Fibroblast of upper back skin (primary cell): ENCODE results near the gene OSBPL6.
"Not testable (repeated sequence)": the region's sequence is repeated elsewhere in the genome, so short reads cannot be mapped to it uniquely, and the experiment has no call there.

ENCODE experiments used
- DNase-seq: peaks from one replicate; pipeline ENCODE4 v3.0.0-alpha.2; 2013

Gene OSBPL6

DNA sequence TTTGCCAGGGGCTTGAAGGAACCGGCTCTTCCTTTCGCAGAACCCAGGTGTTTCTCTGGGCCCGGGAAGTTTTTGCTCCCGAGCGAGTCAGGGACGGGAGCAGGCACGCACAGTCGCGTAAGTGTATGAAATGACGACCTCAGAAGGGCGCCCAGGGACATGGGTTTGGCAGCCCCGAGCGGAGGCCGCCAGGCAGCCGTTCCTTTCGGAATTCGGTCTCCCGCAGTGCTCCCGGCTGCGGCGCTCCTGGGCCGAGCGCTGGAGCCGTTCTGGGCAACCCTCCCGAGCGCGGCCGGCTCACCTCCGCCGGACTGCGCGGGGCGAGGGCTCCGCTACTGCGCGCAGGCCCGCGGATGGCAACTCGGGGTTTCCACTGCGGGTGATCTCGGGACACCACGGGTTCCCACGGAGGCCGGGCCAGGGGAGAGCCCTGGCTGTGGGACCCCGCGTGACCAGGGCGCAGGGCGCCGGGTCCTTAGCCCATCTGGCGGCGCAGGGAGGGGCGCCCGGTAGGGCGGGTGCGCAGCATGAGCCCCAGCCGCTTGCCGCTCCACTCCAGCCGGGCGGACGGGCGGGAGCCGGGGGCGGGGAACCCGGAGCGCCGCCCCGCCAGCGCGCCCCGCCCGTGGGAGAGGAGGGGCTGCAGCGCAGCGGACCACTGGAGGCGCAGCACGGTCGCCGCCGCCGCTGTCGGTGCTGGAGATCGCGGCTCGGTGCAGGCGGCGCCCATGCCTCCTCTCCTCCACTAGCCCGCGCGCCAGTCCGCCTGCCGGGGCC is at the start of gene OSBPL6:
OSBPL6 (plus strand) TSS at position 690 of the 777 bp plus-strand sequence. CDS start 111,673 bp downstream, outside the sequence.
- peak; percentile 84 for DNase-seq

DNA sequence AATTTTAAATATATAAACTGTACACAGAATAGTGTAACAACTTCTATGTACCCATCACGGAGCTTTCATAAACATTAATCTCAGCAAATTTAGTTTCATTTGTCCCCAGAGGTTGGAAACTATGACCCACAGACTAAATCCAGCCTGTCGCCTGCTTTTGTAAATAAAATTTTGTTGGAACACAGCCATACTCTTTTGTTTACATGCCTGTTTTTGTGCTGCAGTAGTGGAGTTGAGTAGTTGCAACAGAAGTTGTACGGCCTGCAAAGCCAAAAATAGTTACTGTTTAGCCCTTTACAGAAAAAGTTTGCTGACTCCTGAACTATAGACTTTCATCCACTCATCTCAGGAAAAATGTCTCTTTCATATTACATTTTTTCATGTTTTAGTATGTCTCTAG is 42.3 kb upstream of the OSBPL6 start:
- DNase-seq: no peak

DNA sequence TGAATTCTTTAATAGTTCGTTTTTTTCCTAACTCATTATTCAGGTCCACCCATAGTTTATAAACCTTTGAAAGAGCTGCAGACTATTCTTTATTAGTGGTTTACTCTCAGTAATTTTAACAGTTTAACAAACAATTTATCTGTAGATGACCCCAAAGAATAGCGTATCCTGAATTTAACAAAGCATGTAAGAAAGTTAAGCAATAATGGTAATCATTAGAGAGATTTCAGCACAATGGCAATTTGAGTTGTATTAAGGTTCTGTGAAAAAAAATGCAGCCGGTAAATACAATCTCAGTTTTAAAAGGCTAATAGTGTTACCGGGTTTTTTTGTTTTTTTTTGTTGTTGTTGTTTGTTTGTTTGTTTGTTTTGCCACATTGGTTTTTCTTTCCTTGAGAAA is 41.8 kb upstream of the OSBPL6 start:
- DNase-seq: no peak

DNA sequence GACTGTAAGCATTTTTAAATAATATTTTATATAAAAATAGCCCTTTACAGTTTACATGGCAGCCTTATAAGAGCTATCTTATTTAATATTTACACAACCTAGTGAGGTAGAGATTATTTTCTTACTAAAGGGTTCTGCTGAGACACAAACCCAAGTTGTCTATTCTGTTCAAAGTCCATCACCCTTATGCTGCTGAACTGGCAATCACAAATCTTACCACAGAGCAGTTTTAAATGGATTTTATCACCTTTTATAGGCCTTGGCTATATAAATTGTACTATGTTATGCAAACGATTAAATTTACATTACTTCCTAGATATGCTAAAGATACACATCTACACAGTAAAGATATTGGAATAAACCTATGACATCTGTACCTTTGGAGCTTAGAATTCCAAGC is 41.3 kb upstream of the OSBPL6 start:
- DNase-seq: no peak

DNA sequence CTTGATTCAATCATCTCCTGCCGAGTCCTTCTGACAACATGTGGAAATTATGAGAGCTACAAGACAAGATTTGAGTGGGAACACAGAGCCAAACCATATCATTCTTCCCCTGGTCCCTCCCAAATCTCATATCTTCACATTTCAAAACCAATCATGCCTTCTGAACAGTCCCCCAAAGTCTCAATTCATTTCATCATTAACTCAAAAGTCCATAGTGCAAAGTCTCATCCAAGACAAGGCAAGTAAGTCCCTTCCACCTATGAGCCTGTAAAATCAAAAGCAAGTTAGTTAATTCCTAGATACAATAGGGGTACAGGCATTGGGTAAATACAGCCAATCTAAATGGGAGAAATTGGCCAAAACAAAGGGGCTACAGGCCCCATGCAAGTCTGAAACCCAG is 40.4 kb upstream of the OSBPL6 start:
- not testable (repeated sequence) for DNase-seq

DNA sequence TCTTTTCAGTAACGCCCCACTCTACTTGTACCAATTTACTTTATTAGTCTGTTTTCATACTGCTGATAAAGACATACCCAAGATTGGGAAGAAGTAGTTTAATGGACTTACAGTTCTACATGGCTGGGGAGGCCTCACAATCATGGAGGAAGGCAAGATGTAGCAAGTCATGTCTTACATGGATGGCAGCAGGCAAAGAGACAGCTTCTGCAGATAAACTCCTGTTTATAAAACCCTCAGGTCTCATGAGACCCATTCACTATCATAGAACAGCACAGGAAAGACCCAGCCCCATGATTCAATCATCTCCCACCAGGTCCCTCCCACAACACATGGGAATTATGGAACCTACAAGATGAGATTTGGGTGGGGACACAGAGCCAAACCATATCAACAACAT is 38.8 kb upstream of the OSBPL6 start:
- no peak for DNase-seq

DNA sequence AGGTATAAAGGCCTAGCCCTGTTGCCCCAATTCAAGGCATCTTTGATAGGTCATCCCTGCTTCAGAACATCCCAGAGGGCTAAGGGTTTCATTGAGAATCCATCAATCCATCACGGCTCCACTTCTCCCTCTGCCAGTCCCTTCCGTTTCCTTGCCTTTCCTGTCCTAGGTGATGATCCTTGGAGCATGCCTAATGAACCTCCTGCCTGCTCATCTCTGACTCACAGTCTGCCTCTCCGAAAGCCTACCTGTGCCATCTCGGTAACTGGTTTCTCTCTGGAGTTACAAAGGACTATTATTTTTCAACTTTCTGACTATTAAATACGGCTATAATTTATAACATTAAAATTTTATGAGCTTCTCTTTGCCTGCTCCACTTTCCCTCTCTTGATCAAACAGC is 36.7 kb upstream of the OSBPL6 start:
- DNase-seq: no peak

DNA sequence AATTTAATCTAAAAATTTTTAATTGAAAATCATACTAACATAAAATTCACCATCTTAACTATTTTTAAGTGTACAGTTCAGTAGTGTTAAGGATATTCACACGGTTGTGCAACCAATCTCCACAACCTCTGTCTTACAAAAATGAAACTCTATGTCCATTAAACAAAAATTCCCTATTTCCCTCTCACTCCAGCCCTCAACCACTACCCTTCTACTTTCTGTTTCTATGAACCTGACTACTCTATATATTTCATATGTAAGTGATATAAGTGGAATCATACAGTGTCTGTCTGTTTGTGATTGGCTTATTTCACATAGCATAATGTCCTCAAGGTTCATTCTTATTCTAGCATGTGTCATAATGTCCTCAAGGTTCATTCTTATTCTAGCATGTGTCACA is 34.3 kb upstream of the OSBPL6 start:
- DNase-seq: no peak

DNA sequence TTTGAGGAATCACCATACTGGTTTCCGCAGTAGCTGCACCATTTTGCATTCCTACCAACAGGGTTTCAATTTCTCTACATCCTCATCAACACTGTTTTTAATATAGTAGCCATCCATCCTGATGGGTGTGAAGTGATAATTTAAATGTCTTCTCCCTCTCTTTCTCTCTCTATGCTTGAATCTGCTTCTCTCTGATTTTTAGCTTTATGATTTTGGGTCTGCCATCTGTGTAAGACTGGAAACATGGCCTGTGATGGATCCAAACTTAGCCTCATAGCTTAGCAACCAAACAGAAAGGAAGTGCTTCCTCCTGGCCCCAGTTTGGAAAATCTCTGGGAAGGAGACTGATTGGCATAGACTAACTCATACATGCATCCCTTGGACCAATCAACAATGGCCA is 33.7 kb upstream of the OSBPL6 start:
- DNase-seq: no peak

DNA sequence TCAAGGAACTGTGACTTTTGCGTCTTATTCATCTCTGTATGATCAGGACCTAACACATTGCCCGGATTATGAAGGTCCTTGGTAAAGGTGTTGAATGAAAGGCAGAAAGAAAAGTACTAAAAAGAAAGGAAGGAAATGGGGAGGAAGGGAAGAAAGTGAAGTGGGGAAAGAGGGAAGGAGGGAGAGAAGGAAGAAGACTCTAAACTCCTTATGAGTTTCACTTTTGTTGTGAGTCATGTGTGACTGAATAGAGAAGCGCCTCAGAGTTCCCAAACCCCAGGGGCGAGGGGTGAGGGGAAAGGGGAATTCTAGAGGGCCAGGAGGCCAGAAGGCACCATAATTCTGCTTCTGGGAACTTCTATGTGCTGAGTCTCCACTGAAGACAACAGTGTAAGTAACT is 30.9 kb upstream of the OSBPL6 start:
- no peak for DNase-seq

DNA sequence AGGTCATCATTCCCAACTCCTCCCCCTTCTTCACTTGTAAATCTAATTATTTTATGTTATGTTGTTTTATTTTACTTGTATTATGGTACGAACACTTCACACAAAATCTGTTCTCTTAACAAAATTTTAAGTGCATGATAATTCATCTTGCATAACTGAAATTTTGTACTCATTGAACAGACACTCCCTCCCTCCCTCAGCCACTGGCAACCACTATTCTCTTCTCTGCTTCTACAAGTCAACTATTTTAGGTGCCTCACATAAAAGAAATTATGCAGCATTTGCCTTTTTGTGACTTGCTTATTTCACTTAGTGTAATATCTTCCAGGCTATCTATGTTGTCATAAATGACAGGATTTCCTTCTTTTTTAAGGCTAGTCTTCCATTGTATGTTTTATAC is 30.4 kb upstream of the OSBPL6 start:
- no peak for DNase-seq

DNA sequence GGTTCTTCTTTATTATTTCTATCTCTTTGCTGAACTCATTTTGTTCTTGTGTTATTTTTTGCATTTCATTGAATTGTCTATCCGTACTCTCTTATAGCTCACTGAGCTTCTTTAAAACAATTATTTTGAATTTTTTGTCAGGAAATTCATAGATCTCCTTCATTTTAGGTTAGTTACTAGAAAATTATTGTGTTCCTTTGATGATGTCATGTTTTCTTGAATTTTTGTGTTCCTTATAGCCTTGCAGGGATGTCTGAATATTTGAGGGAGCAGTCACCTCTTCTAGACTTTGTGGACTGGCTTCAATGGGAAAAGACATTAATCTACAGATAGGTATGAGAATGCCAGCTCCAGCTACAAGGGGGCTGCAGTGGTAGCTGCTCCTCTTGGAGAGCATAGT is 20.7 kb upstream of the OSBPL6 start:
- peak; percentile 46 for DNase-seq

DNA sequence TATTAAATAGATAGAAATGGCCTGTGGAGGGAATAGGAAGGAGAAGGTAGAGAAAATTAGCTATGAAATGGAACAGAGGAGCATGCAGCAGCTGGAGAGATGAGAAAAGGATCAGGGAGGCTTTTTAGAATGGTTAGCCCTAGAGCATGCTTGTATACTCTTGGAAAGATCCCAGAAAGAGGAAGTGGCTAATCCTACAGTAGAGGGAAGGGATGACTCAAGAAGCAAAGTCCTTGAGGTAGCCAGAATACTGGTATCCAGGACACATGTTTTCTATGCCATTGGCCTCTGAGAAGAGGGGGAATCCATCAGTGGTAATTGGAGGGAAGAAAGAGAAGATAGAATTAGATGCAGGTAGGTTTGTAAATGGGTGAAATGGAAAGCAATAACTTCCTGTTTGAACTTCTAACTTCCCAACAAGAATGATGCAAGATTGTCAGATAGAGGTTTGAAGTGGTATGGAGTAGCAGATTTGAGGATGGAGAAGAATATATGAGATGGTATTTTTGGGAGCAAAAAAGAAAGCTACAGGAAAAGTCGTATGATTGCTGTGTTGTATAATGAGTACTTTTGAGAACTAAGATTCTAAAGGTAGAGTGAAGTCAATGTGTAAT is 17.1 kb upstream of the OSBPL6 start:
- DNase-seq: peak; percentile 70

DNA sequence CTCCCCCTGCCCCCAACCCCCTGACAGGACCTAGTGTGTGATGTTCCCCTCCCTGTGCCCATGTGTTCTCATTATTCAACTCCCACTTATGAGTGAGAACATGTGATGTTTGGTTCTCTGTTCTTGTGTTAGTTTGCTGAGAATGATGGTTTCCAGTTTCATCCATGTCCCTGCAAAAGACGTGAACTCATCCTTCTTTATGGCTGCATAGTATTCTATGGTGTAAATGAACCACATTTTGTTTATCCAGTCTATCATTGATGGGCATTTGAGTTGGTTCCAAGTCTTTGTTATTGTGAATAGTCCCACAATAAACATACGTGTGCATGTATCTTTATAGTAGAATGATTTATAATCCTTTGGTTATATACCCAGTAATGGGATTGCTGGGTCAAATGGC is 13.7 kb upstream of the OSBPL6 start:
- not testable (repeated sequence) for DNase-seq

DNA sequence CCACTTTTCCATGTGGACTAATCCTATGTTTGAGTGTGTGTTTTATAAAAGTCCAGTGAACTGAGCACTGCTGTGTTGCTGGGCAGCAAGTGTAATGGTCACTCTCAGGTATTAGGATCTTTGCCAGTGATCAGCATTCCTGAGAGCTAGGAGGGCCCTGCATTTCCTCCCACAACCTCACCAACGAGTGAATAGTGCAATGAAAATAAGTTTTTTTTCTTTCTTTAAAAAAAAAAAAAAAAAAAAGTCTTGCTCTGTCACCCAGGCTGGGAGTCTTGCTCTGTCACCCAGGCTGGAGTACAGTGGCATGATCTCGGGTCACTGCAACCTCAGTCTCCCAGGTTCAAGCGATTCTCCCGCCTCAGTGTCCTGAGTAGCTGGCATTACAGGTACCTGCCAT is 6.5 kb upstream of the OSBPL6 start:
- DNase-seq: no peak

DNA sequence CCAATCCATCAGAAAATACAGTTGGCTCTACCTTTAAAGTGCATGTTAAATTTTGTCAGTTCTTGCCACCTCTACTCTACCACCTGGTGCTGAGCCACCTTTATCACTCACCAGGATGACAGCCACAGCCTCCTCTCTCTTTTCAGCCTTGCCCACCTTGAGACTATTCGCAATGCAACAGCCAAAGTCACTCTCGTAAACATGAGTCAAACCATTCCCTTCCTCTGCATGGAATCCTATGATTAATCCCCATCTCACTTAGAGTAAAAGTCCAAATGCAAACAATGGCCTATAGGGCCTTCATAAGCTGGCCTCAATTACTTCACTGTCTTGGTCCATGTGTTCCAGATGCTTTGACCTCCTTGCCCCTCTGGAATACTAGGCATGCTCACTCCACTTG is 5.8 kb upstream of the OSBPL6 start:
- DNase-seq: no peak

DNA sequence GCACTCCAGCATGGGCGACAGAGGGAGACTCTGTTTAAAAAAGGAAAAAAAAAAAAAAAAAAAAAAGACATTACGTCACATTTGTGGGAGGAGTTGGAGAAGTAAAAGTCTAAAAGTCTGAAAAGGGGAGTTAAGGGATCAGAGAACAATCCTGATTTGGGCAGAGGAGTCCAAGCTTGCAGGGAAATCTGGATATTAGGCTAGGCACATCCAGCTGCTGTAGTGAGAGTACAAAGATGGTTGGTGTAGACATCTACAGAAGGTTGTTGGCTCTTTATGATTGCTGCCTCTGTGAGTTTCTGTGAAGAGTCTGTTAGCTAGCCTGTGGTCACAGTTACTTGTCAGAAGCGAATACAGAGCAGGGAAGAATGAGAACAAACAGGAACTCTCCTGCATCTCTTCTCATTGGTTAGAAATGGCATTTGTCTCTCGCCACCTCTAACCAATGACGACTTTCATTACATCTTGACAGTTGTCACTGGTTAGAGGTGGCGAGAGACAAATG is 3.3 kb upstream of the OSBPL6 start:
- DNase-seq: no peak

DNA sequence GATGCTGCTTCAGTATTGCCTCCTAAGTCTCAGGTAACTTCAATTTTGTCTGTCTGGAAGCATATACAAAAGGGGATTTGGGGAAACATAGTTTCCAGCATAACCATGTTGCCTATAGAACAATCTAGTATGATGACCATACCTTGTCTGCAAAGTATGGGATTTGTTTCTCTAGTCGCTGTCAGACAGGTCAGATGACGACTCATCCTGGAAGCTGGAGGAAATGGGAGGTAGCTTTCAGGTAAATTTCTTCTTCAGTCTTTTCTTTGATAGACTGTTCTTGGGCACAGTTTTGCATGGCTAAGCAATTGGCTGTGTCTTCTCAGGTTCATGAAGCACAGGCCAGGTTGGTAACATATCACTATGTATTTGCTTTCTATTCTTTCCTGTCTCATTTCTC is 2.8 kb upstream of the OSBPL6 start:
- DNase-seq: no peak

DNA sequence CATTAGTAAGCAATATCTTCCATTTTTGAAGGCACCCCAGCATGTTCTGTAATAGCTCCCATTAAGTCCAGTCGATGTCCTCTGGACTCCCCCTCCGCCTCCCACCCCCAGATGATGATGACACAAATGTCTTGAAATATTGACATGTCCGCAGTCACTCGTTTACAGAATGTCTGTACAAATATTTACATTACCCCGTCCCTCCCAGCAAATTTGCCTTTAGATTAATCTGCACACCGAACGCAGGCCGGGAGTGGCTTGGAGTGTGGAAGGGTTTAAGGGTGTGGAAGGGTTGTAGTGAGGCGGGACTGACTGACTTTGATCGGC is 853 bp upstream of the OSBPL6 start:
- no peak for DNase-seq

DNA sequence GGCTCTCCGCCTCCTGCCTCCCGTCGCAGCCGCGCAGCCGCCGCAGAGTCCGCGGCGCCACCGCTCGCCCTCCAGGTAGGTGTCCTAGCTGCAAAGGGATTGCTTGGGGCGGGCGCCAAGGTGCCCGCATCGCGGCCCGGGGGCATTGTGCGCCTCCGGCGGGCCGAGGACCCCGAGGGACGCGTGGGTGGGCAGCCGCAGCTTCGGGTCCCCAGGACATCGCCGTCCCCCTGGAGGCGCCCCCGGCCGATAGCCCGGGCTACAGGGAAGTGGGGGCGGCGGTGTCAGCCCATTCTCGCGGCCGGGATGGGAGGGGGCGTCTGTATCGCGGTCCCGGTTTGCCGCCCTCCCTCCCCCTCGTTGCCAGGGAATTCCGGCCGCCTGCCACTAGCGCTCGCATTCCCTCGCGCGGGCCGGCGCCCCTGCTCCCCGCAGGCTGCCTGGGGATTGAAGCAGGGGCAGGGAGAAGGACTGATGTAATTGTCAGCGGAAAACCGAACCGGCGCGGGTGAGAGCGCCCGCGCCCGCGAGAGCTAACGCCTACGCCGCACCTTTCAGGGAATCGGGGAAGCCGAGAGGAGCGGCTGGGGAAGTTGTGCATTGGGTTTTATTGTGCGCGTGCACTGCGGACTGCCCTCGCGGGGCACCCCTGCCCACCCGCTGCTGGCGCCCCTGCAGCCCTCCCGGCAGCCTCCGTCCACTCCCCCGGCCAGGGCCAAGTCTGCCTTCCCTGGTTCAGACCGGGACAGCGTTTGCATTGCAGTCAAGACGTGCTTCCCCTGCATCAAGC is 483 bp downstream of the OSBPL6 start:
- peak; percentile 45 for DNase-seq

DNA sequence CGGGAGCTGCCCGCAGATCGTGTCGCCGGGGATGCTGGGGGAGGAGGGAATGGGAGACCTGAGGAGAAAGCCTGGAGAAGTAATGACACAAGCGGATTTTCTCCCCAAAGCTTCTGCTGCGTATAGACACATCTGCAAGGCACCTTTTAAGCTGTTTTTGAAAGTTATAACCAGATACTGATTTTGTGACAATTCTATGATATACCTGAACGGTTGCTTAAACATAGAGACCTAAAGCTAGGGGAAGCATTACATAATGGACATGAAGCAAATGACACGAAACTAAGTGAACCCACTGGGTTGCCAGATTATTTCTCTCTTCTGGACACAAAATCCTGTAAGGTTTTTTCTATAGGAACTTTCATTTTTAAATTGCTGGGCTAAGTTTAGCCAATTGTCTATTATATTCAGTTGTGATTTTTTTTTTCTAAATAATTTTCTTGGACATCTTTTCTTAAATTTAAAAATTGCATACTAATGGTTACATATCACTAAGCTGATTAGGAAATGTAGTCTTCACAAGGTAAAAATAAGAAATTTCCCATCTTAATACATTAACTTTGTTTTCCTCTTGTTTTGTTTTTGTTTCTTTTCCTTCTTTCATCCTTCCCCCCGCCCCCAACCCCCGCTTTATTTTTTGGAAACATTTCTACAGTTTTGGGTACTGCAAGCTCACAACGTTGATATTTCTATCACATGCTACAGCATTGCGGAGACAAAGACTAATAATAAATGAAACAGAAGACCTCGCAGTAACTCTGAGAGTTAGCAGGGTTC is 1.3 kb downstream of the OSBPL6 start:
- no peak for DNase-seq

DNA sequence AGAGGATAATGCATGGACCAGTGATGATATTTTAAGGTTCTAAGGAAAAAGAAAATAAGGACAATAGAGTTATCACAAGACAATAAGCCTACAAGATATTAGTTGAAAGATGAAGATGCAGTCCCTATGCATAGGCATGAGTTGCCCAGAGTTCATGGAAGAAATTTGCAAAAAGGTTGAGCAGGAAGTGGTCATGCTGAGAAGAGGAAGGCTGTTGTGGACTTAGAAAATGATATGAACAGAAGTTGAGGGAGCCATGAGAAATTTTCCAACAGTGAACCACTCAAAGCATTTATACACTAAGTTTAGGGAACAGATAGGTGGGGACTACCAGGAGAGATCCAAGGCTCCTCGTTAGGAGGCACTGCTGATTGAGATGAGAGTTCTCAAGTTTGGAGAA is 3.5 kb downstream of the OSBPL6 start:
- DNase-seq: no peak

DNA sequence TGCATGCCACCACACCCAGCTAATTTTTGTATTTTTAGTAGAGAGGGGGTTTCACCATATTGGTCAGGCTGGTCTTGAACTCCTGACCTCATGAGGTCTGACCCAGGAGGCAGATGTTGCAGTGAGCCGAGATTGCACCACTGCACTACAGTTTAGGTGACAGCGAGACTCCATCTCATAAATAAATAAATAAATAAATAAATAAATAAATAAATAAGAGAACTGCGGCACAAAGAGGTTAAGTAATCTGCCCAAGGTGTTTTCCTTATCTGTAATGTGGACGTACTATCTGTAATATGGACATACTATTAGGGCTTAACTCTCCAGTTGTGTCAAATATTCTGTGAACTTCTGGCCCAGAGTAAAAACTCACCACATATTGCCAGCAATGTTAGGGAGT is 4.1 kb downstream of the OSBPL6 start:
- DNase-seq: not testable (repeated sequence)
